B cell (primary cell): Measurements from ENCODE around the gene LAMA3. TPM values are rescaled to one million over a fixed set of nuclear protein-coding genes. Genes with fewer than 3 reads are reported as not detected.

Source experiments
- ATAC-seq: fragments of 200-7000 bp; cut with Tn5 transposase; one replicate; pipeline ENCODE4 v1.10.0; 2021; ENCODE audit warnings: low read depth, mild to moderate bottlenecking, moderate number of reproducible peaks, moderate library complexity
- CTCF ChIA-PET: fragments of 350-600 bp; sonication (Branson Sonifier 250); formaldehyde crosslinking; loops from one replicate; lab custom pipeline; 2021; ENCODE audit warnings: antibody characterized with exemption, inconsistent platforms; lab: Charles Lee
- POLR2A ChIA-PET: fragments of 350-600 bp; sonication (Branson Sonifier 250); formaldehyde crosslinking; loops from one replicate; lab custom pipeline; 2021; ENCODE audit warnings: antibody characterized with exemption; lab: Charles Lee
- DNase-seq: peaks from one replicate; pipeline ENCODE4 v3.0.0; 2013
- H2AFZ ChIP-seq: 2 replicates; pipeline ENCODE4 v1.6.1; 2012; ENCODE audit warnings: mild to moderate bottlenecking, low read depth, low read length; ENCODE audit not compliant: insufficient read depth, poor library complexity, severe bottlenecking
- H3K27ac ChIP-seq, 2 donors: 1 replicate in 1 of 2; 2 replicates in 1 of 2; pipeline ENCODE4 v1.5.1; 2012 to 2013; ENCODE audit warnings: low read length in 2 of 2, mild to moderate bottlenecking in 2 of 2, moderate library complexity in 1 of 2
- H3K27me3 ChIP-seq, 4 experiments: fragments of 200-600 bp in 1 of 4; sonication (generic) in 1 of 4; replicated peaks in 1 of 4; 1 replicate in 2 of 4; 2 replicates in 2 of 4; pipeline versions ENCODE4 v1.6.1 to v1.7.0; 2013 to 2016; ENCODE audit warnings: low read length in 3 of 4, mild to moderate bottlenecking in 2 of 4, mixed read lengths in 1 of 4, moderate library complexity in 1 of 4; ENCODE audit not compliant: insufficient read depth in 4 of 4, control insufficient read depth in 3 of 4; ENCODE audit errors: control extremely low read depth in 1 of 4
- H3K36me3 ChIP-seq, 2 experiments: replicated peaks in 1 of 2; 1 replicate in 1 of 2; 2 replicates in 1 of 2; pipeline versions ENCODE4 v1.6.1 to v1.7.1; 2013; ENCODE audit warnings: low read length in 1 of 2; ENCODE audit not compliant: insufficient read depth in 2 of 2, control insufficient read depth in 1 of 2; ENCODE audit errors: control extremely low read depth in 1 of 2, extremely low read depth in 1 of 2
- H3K4me1 ChIP-seq, 2 donors: fragments of 200-600 bp in 1 of 2; sonication (generic) in 1 of 2; 1 replicate in 1 of 2; 2 replicates in 1 of 2; pipeline versions ENCODE4 v1.5.1 to v1.6.1; 2013 to 2017; ENCODE audit warnings: low read length in 2 of 2; ENCODE audit not compliant: control insufficient read depth in 2 of 2, insufficient read depth in 2 of 2
- H3K4me2 ChIP-seq: replicated peaks from 2 replicates; pipeline ENCODE3; 2012; ENCODE audit warnings: mild to moderate bottlenecking, low read depth, low read length; ENCODE audit not compliant: poor library complexity, severe bottlenecking
- H3K4me3 ChIP-seq, 5 experiments: fragments of 200-600 bp in 1 of 5; sonication (generic) in 1 of 5; 1 replicate in 3 of 5; 2 replicates in 2 of 5; pipeline versions ENCODE4 v1.5.1 to v1.7.0; 2011 to 2016; ENCODE audit warnings: low read length in 4 of 5, mild to moderate bottlenecking in 4 of 5, low read depth in 2 of 5, control low read depth in 1 of 5, moderate library complexity in 1 of 5; ENCODE audit not compliant: insufficient read depth in 1 of 5; ENCODE audit errors: control extremely low read depth in 1 of 5, extremely low read depth in 1 of 5
- H3K79me2 ChIP-seq: fragments of 200-600 bp; sonication (generic); one replicate; pipeline ENCODE4 v1.6.0; 2016; ENCODE audit warnings: low read length; ENCODE audit not compliant: control insufficient read depth, insufficient read depth
- H3K9ac ChIP-seq: fragments of 200-600 bp; sonication (generic); 2 replicates; pipeline ENCODE4 v1.6.1; 2017; ENCODE audit warnings: mild to moderate bottlenecking, low read length, moderate library complexity
- H3K9me3 ChIP-seq, 3 donors: one replicate each; pipeline versions ENCODE4 v1.6.1 to v1.7.1; 2013; ENCODE audit warnings: low read length in 2 of 3; ENCODE audit not compliant: control insufficient read depth in 2 of 3, insufficient read depth in 1 of 3; ENCODE audit errors: control extremely low read depth in 1 of 3
- H4K20me1 ChIP-seq: 2 replicates; pipeline ENCODE4 v1.6.0; 2012; ENCODE audit warnings: mild to moderate bottlenecking, low read length; ENCODE audit not compliant: insufficient read depth, control insufficient read depth, poor library complexity, severe bottlenecking
- H3K27ac Mint-ChIP-seq: one replicate; pipeline ENCODE4 v1.8.0; 2021; ENCODE audit warnings: mixed read lengths
- H3K27me3 Mint-ChIP-seq: one replicate; pipeline ENCODE4 v1.8.0; 2021; ENCODE audit warnings: mixed read lengths
- H3K4me1 Mint-ChIP-seq: one replicate; pipeline ENCODE4 v1.8.0; 2021; ENCODE audit warnings: mixed read lengths
- H3K4me3 Mint-ChIP-seq: one replicate; pipeline ENCODE4 v1.8.0; 2021; ENCODE audit warnings: mixed read lengths
- H3K9me3 Mint-ChIP-seq: one replicate; pipeline ENCODE4 v1.8.0; 2022; ENCODE audit warnings: mixed read lengths; ENCODE audit not compliant: insufficient read depth
- CTCF ChIP-seq: fragments of 200-600 bp; IDR thresholded peaks from one replicate; pipeline ENCODE4 v1.8.0; 2022; ENCODE audit warnings: antibody characterized with exemption, mild to moderate bottlenecking
- EZH2 ChIP-seq: IDR thresholded peaks from 2 replicates; pipeline ENCODE4 v1.6.1; 2012; ENCODE audit warnings: borderline replicate concordance, low read depth, mild to moderate bottlenecking, moderate library complexity, low read length; ENCODE audit not compliant: insufficient read depth, poor library complexity, severe bottlenecking
- WGBS: methylation state at CpG from one replicate; pipeline ENCODE4 v1.1.5; 2013; ENCODE audit warnings: missing lambda C conversion rate; ENCODE audit not compliant: insufficient coverage; 5-methylcytosine and 5-hydroxymethylcytosine counted together
- intact Hi-C: fragments of 100-400 bp; cut with micrococcal nuclease; formaldehyde crosslinking; loops from one replicate; pipeline ENCODE4 v1.10.0; 2022
- polyA plus RNA-seq: library from polyadenylated mRNA; depleted of rRNA; stranded (reverse); fragments of >200 nt; gene quantifications from 2 replicates; pipeline ENCODE4 v1.2.3, GENCODE V29; 2012
- total RNA-seq, 2 donors: library from RNA; stranded (reverse); fragments of 120-200 nt in 1 of 2; gene quantifications; 1 replicate in 1 of 2; 2 replicates in 1 of 2; pipeline versions ENCODE4 v1.2.3 to v1.2.4, GENCODE V29; 2013 to 2022

Gene LAMA3
- total and polyA plus RNA-seq, 2 donors (not counting 1 experiment from before 2014, with no cell fraction given) = 0.03 to 0.32 TPM

GRCh38 chr18:23943104-23943503 is 253.9 kb downstream of the LAMA3 start:
- intact Hi-C loops = no loop called here
- Histone ChIP-seq H3K9ac (no peak overlapping the region), H2AFZ (no peak overlapping the region), H3K27me3 (no peaks in the 10 kb centered on the region), H3K4me1 (peaks cover 14 to 22% of the 10 kb centered on the region in 2 donors), H3K9me3 (peaks cover 0 to under 1% (median 0%) of the 10 kb centered on the region in 3 donors), H3K4me2 (no peak overlapping the region), H3K36me3 (no peaks in the 10 kb centered on the region), H3K27ac (no peak overlapping the region), H4K20me1 (no peaks in the 10 kb centered on the region), H3K79me2 (no peaks in the 10 kb centered on the region), H3K4me3 (no peak overlapping the region)
- WGBS = no CpG with 5 or more reads among the region's 6 CpGs
- Mint-ChIP-seq H3K27ac (no peak overlapping the region), H3K9me3 (no peaks in the 10 kb centered on the region), H3K4me3 (no peak overlapping the region), H3K4me1 (peaks cover 24% of the 10 kb centered on the region), H3K27me3 (no peaks in the 10 kb centered on the region)
- ChIA-PET POLR2A (no interaction called here), CTCF (interaction anchor here (1.3 kb wide), 1 partner anchor 24 kb away, joined by 3 read pairs; no protein-coding TSS in a partner anchor)
- DNase-seq (no peak), ATAC-seq (no peak)
- no peak for TF ChIP-seq CTCF
- no peak for TF ChIP-seq EZH2

DNA sequence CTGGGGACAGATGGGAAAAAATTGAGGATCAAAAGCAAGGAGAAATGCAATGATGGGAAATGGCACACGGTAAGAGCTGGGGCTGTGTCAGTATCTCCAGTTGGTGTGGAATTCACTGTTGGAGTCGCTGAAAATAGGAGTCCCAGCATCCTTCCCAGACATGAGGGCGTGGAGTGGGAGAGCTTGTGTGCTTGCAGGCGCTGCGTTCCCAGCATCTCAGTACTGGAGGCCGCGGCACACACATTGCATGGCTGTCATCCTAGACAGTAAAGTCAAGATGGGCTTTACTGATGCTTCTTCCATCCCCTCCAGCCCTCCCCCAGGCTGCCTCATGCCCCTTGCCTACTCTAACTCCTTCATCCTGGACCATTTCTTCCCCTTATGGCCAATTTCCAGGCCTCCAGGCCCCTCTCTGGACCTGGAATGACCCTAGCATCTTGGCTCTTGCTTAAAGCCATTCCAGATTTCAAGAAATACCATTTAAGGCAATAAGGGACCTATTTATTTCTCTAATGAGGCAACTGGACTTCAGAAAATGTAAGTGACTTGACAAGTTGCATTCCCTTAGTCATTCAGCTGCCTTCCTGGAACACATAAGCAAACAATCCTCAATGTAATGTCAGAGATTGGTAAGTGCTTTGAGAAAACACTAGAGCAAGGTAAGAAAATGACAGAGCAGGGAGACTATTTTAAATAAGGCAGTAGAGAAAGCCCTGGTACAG is 254.8 kb downstream of the LAMA3 start:
- Histone ChIP-seq H4K20me1 (no peaks in the 10 kb centered on the region), H3K79me2 (no peaks in the 10 kb centered on the region), H3K27ac (no peak overlapping the region), H3K36me3 (no peaks in the 10 kb centered on the region), H3K9ac (no peak overlapping the region), H3K9me3 (no peaks in the 10 kb centered on the region), H3K4me1 (peaks cover 8 to 14% of the 10 kb centered on the region in 2 donors), H2AFZ (no peak overlapping the region), H3K4me3 (no peak overlapping the region), H3K4me2 (no peak overlapping the region), H3K27me3 (no peaks in the 10 kb centered on the region)
- intact Hi-C loops = no loop called here
- Mint-ChIP-seq H3K9me3 (no peaks in the 10 kb centered on the region), H3K27me3 (no peaks in the 10 kb centered on the region), H3K27ac (peak overlapping the region; percentile 1), H3K4me1 (peaks cover 15% of the 10 kb centered on the region), H3K4me3 (no peak overlapping the region)
- ChIA-PET CTCF (interaction anchor here (0.7 to 1.3 kb wide), 2 partner anchors 9 to 25 kb away, joined by 3 read pairs; no protein-coding TSS in a partner anchor), POLR2A (no interaction called here)
- no peak for DNase-seq
- no peak for ATAC-seq
- WGBS = 94% methylated on average over 4 of the region's 7 CpGs
- no peak for TF ChIP-seq CTCF
- TF ChIP-seq EZH2 = no peak
